CD8-positive, alpha-beta memory T cell (primary cell): Measurements from ENCODE around the gene SH3RF1. TPM values are rescaled to one million over a fixed set of nuclear protein-coding genes. Genes with fewer than 3 reads are reported as not detected.

ENCODE experiments used
- CTCF ChIA-PET: fragments of 350-600 bp; sonication (Branson Sonifier 250); formaldehyde crosslinking; loops from one replicate; lab custom pipeline; 2021; ENCODE audit warnings: antibody characterized with exemption; lab: Charles Lee
- POLR2A ChIA-PET: fragments of 350-600 bp; sonication (Branson Sonifier 250); formaldehyde crosslinking; loops from one replicate; lab custom pipeline; 2021; ENCODE audit warnings: antibody characterized with exemption; lab: Charles Lee
- DNase-seq, 5 donors: peaks; one replicate each; pipeline versions ENCODE4 v3.0.0 to v3.0.0-alpha.2; 2020 to 2022; ENCODE audit warnings: mixed read lengths in 1 of 5
- H3K27ac ChIP-seq: one replicate; pipeline ENCODE4 v1.7.0; 2013; ENCODE audit warnings: low read depth, mild to moderate bottlenecking, low read length, moderate library complexity
- H3K27me3 ChIP-seq: 2 replicates; pipeline ENCODE4 v1.7.0; 2013; ENCODE audit warnings: low read length, mild to moderate bottlenecking; ENCODE audit not compliant: insufficient read depth, poor library complexity, severe bottlenecking
- H3K36me3 ChIP-seq: 2 replicates; pipeline ENCODE4 v1.7.0; 2013; ENCODE audit warnings: mild to moderate bottlenecking, low read length, moderate library complexity; ENCODE audit not compliant: insufficient read depth
- H3K4me1 ChIP-seq: 2 replicates; pipeline ENCODE4 v1.7.0; 2013; ENCODE audit warnings: mild to moderate bottlenecking, low read length, moderate library complexity; ENCODE audit not compliant: insufficient read depth
- H3K4me3 ChIP-seq: 2 replicates; pipeline ENCODE4 v1.7.0; 2013; ENCODE audit warnings: mild to moderate bottlenecking, low read length
- H3K9me3 ChIP-seq: 2 replicates; pipeline ENCODE4 v1.7.0; 2013; ENCODE audit warnings: mild to moderate bottlenecking, low read length
- H3K27ac Mint-ChIP-seq, 8 donors: one replicate each; pipeline ENCODE4 v1.8.0; 2020 to 2021; ENCODE audit warnings: mixed read lengths in 8 of 8, mild to moderate bottlenecking in 6 of 8, inconsistent platforms in 3 of 8, moderate library complexity in 3 of 8
- H3K27me3 Mint-ChIP-seq, 2 donors: one replicate each; pipeline ENCODE4 v1.8.0; 2020 to 2021; ENCODE audit warnings: mixed read lengths in 2 of 2, mild to moderate bottlenecking in 1 of 2, moderate library complexity in 1 of 2
- H3K36me3 Mint-ChIP-seq, 3 donors: one replicate each; pipeline ENCODE4 v1.8.0; 2020 to 2021; ENCODE audit warnings: mixed read lengths in 3 of 3, inconsistent platforms in 1 of 3, mild to moderate bottlenecking in 1 of 3
- H3K4me1 Mint-ChIP-seq, 3 donors: one replicate each; pipeline ENCODE4 v1.8.0; 2020 to 2021; ENCODE audit warnings: mixed read lengths in 3 of 3, inconsistent platforms in 1 of 3, mild to moderate bottlenecking in 1 of 3
- H3K4me3 Mint-ChIP-seq, 7 donors: one replicate each; pipeline ENCODE4 v1.8.0; 2020 to 2021; ENCODE audit warnings: mixed read lengths in 7 of 7, mild to moderate bottlenecking in 6 of 7, moderate library complexity in 4 of 7, inconsistent platforms in 2 of 7
- H3K9me3 Mint-ChIP-seq, 5 donors: one replicate each; pipeline ENCODE4 v1.8.0; 2020 to 2022; ENCODE audit warnings: mixed read lengths in 5 of 5, mild to moderate bottlenecking in 3 of 5, moderate library complexity in 2 of 5, inconsistent platforms in 1 of 5
- polyA plus RNA-seq: library from polyadenylated mRNA; unstranded; fragments of 300-500 nt; fragmentation: Illumina TruSeq; gene quantifications from one replicate; pipeline ENCODE4 v1.2.3, GENCODE V29; 2021
- total RNA-seq, 2 experiments: library from RNA; stranded (reverse); gene quantifications; one replicate each; pipeline ENCODE4 v1.2.3, GENCODE V29; 2021

The SH3RF1 gene
- total and polyA plus RNA-seq, 3 experiments from 2014 or later = 1.1 to 1.4 TPM; not detected in 1

GRCh38 chr4:169152098-169152497 is 118.7 kb downstream of the SH3RF1 start:
- no peaks in the 10 kb centered on the region for H3K9me3 ChIP-seq
- no peaks in the 10 kb centered on the region for H3K27me3 ChIP-seq
- no peak overlapping the region for H3K27ac Mint-ChIP-seq
- H3K36me3 ChIP-seq = no peaks in the 10 kb centered on the region
- no peak overlapping the region for H3K27ac ChIP-seq
- peaks cover 0 to 17% of the 10 kb centered on the region in 2 donors for H3K27me3 Mint-ChIP-seq
- no peaks in the 10 kb centered on the region for H3K4me1 ChIP-seq
- POLR2A ChIA-PET = no interaction called here
- no peak overlapping the region for H3K4me3 Mint-ChIP-seq
- H3K9me3 Mint-ChIP-seq = no peaks in the 10 kb centered on the region
- no peaks in the 10 kb centered on the region for H3K36me3 Mint-ChIP-seq
- DNase-seq = no peak
- H3K4me1 Mint-ChIP-seq = no peaks in the 10 kb centered on the region
- CTCF ChIA-PET = no interaction called here
- no peak overlapping the region for H3K4me3 ChIP-seq

GRCh38 chr4:169151671-169152070 is 119.1 kb downstream of the SH3RF1 start:
- ChIA-PET CTCF (no interaction called here), POLR2A (no interaction called here)
- Histone ChIP-seq H3K9me3 (no peaks in the 10 kb centered on the region), H3K4me1 (no peaks in the 10 kb centered on the region), H3K4me3 (no peak overlapping the region), H3K36me3 (no peaks in the 10 kb centered on the region), H3K27me3 (no peaks in the 10 kb centered on the region), H3K27ac (no peak overlapping the region)
- H3K9me3 Mint-ChIP-seq = no peaks in the 10 kb centered on the region
- peak overlapping the region in 1 of 8 donors; percentile 66 for H3K27ac Mint-ChIP-seq
- H3K4me1 Mint-ChIP-seq = no peaks in the 10 kb centered on the region
- no peaks in the 10 kb centered on the region for H3K36me3 Mint-ChIP-seq
- DNase-seq = no peak
- H3K4me3 Mint-ChIP-seq = no peak overlapping the region
- H3K27me3 Mint-ChIP-seq = peaks cover 0 to 13% of the 10 kb centered on the region in 2 donors

- Histone ChIP-seq H3K9me3 (no peaks in the 10 kb centered on the region), H3K27ac (no peak overlapping the region), H3K36me3 (no peaks in the 10 kb centered on the region), H3K27me3 (no peaks in the 10 kb centered on the region), H3K4me3 (no peak overlapping the region), H3K4me1 (no peaks in the 10 kb centered on the region)
- H3K36me3 Mint-ChIP-seq = no peaks in the 10 kb centered on the region
- peaks cover 0 to 7% of the 10 kb centered on the region in 2 donors for H3K27me3 Mint-ChIP-seq
- CTCF ChIA-PET = no interaction called here
- no peak overlapping the region for H3K4me3 Mint-ChIP-seq
- no peaks in the 10 kb centered on the region for H3K4me1 Mint-ChIP-seq
- POLR2A ChIA-PET = no interaction called here
- no peak for DNase-seq
- no peaks in the 10 kb centered on the region for H3K9me3 Mint-ChIP-seq
- H3K27ac Mint-ChIP-seq = peak overlapping the region in 1 of 8 donors; percentile 35
These were observed 120.0 kb downstream of the SH3RF1 start for GRCh38 chr4:169150806-169151205.

- ChIA-PET POLR2A (no interaction called here), CTCF (no interaction called here)
- Histone ChIP-seq H3K9me3 (no peaks in the 10 kb centered on the region), H3K4me1 (no peaks in the 10 kb centered on the region), H3K27ac (no peak overlapping the region), H3K27me3 (no peaks in the 10 kb centered on the region), H3K4me3 (no peak overlapping the region), H3K36me3 (no peaks in the 10 kb centered on the region)
- H3K4me3 Mint-ChIP-seq = no peak overlapping the region
- H3K27me3 Mint-ChIP-seq = peaks cover 4 to 9% of the 10 kb centered on the region in 2 donors
- DNase-seq = no peak
- no peak overlapping the region for H3K27ac Mint-ChIP-seq
- no peaks in the 10 kb centered on the region for H3K9me3 Mint-ChIP-seq
- no peaks in the 10 kb centered on the region for H3K4me1 Mint-ChIP-seq
- no peaks in the 10 kb centered on the region for H3K36me3 Mint-ChIP-seq
These were observed 121.9 kb downstream of the SH3RF1 start for GRCh38 chr4:169148885-169149284.

- DNase-seq = no peak
- no peak overlapping the region for H3K27ac ChIP-seq
- Mint-ChIP-seq H3K36me3 (no peaks in the 10 kb centered on the region), H3K4me3 (no peak overlapping the region), H3K4me1 (no peaks in the 10 kb centered on the region), H3K27me3 (peaks cover 5 to 23% of the 10 kb centered on the region in 2 donors), H3K9me3 (no peaks in the 10 kb centered on the region), H3K27ac (no peak overlapping the region)
- ChIA-PET CTCF (no interaction called here), POLR2A (no interaction called here)
- H3K9me3 ChIP-seq = no peaks in the 10 kb centered on the region
- no peaks in the 10 kb centered on the region for H3K36me3 ChIP-seq
- no peak overlapping the region for H3K4me3 ChIP-seq
- no peaks in the 10 kb centered on the region for H3K4me1 ChIP-seq
- no peaks in the 10 kb centered on the region for H3K27me3 ChIP-seq
These were observed 123.6 kb downstream of the SH3RF1 start for GRCh38 chr4:169147191-169147590.

- Mint-ChIP-seq H3K4me3 (no peak overlapping the region), H3K4me1 (no peaks in the 10 kb centered on the region), H3K9me3 (no peaks in the 10 kb centered on the region), H3K27me3 (peaks cover 5 to 27% of the 10 kb centered on the region in 2 donors), H3K27ac (peak overlapping the region in 1 of 8 donors; percentile 71), H3K36me3 (no peaks in the 10 kb centered on the region)
- ChIA-PET POLR2A (no interaction called here), CTCF (no interaction called here)
- no peak overlapping the region for H3K4me3 ChIP-seq
- no peak for DNase-seq
- H3K9me3 ChIP-seq = no peaks in the 10 kb centered on the region
- H3K36me3 ChIP-seq = no peaks in the 10 kb centered on the region
- no peak overlapping the region for H3K27ac ChIP-seq
- H3K4me1 ChIP-seq = no peaks in the 10 kb centered on the region
- H3K27me3 ChIP-seq = no peaks in the 10 kb centered on the region
These were observed 126.6 kb downstream of the SH3RF1 start for GRCh38 chr4:169144061-169144600.

GRCh38 chr4:169143335-169143734 is 127.4 kb downstream of the SH3RF1 start:
- no peaks in the 10 kb centered on the region for H3K4me1 Mint-ChIP-seq
- Histone ChIP-seq H3K27me3 (no peaks in the 10 kb centered on the region), H3K27ac (no peak overlapping the region), H3K36me3 (no peaks in the 10 kb centered on the region), H3K4me3 (no peak overlapping the region), H3K9me3 (no peaks in the 10 kb centered on the region), H3K4me1 (no peaks in the 10 kb centered on the region)
- ChIA-PET CTCF (no interaction called here), POLR2A (no interaction called here)
- no peak overlapping the region for H3K4me3 Mint-ChIP-seq
- no peaks in the 10 kb centered on the region for H3K36me3 Mint-ChIP-seq
- DNase-seq = no peak
- peaks cover 5 to 27% of the 10 kb centered on the region in 2 donors for H3K27me3 Mint-ChIP-seq
- H3K27ac Mint-ChIP-seq = no peak overlapping the region
- H3K9me3 Mint-ChIP-seq = no peaks in the 10 kb centered on the region

- no peak for DNase-seq
- Histone ChIP-seq H3K4me1 (no peaks in the 10 kb centered on the region), H3K27me3 (no peaks in the 10 kb centered on the region), H3K27ac (no peak overlapping the region), H3K4me3 (no peak overlapping the region), H3K36me3 (no peaks in the 10 kb centered on the region), H3K9me3 (no peaks in the 10 kb centered on the region)
- CTCF ChIA-PET = no interaction called here
- Mint-ChIP-seq H3K4me3 (no peak overlapping the region), H3K36me3 (no peaks in the 10 kb centered on the region), H3K27me3 (peaks cover 5 to 27% of the 10 kb centered on the region in 2 donors), H3K4me1 (no peaks in the 10 kb centered on the region), H3K9me3 (no peaks in the 10 kb centered on the region), H3K27ac (no peak overlapping the region)
- POLR2A ChIA-PET = no interaction called here
These were observed 127.8 kb downstream of the SH3RF1 start for GRCh38 chr4:169142906-169143305.
